ENCODE results near the gene CDK5RAP3.
"Not testable (repeated sequence)": the region's sequence is repeated elsewhere in the genome, so short reads cannot be mapped to it uniquely, and the experiment has no call there.

CDK5RAP3 gene

GRCh38 chr17:47987240-47987835, 16.4 kb downstream of the CDK5RAP3 start:
- Histone ChIP-seq H3K9me3 (ENCODE audit: control insufficient read depth, low read length) (no peaks in the 10 kb centered on the region), H3K4me1 (ENCODE audit: control insufficient read depth, insufficient read depth, low read length, poor library complexity, severe bottlenecking) (no peaks in the 10 kb centered on the region), H3K27ac (ENCODE audit: insufficient read depth, low read length, poor library complexity, severe bottlenecking) (no peak overlapping the region), H3K36me3 (ENCODE audit: control insufficient read depth, insufficient read depth, low read length) (peaks cover 15% of the 10 kb centered on the region), H3K27me3 (replicated peaks; ENCODE audit: control insufficient read depth, insufficient read depth, low read length, poor library complexity, severe bottlenecking) (no peaks in the 10 kb centered on the region), H3K4me3 (ENCODE audit: insufficient read depth, low read depth, low read length, poor library complexity, severe bottlenecking) (no peak overlapping the region)
- no peak for DNase-seq

- not testable (repeated sequence) for H3K4me3 ChIP-seq (ENCODE audit: insufficient read depth, low read depth, low read length, poor library complexity, severe bottlenecking); H3K36me3 ChIP-seq (ENCODE audit: control insufficient read depth, insufficient read depth, low read length); DNase-seq; H3K9me3 ChIP-seq (ENCODE audit: control insufficient read depth, low read length); H3K4me1 ChIP-seq (ENCODE audit: control insufficient read depth, insufficient read depth, low read length, poor library complexity, severe bottlenecking); H3K27me3 ChIP-seq (replicated peaks; ENCODE audit: control insufficient read depth, insufficient read depth, low read length, poor library complexity, severe bottlenecking); H3K27ac ChIP-seq (ENCODE audit: insufficient read depth, low read length, poor library complexity, severe bottlenecking)
These were observed 17.5 kb downstream of the CDK5RAP3 start for GRCh38 chr17:47988445-47988844.

- H3K9me3 ChIP-seq (ENCODE audit: control insufficient read depth, low read length), result no peaks in the 10 kb centered on the region
- H3K4me1 ChIP-seq (ENCODE audit: control insufficient read depth, insufficient read depth, low read length, poor library complexity, severe bottlenecking), result no peaks in the 10 kb centered on the region
- H3K27ac ChIP-seq (ENCODE audit: insufficient read depth, low read length, poor library complexity, severe bottlenecking), result no peak overlapping the region
- no peak overlapping the region for H3K4me3 ChIP-seq (ENCODE audit: insufficient read depth, low read depth, low read length, poor library complexity, severe bottlenecking)
- no peaks in the 10 kb centered on the region for H3K27me3 ChIP-seq (replicated peaks; ENCODE audit: control insufficient read depth, insufficient read depth, low read length, poor library complexity, severe bottlenecking)
- H3K36me3 ChIP-seq (ENCODE audit: control insufficient read depth, insufficient read depth, low read length), result no peaks in the 10 kb centered on the region
- no peak for DNase-seq
These were observed 18.2 kb downstream of the CDK5RAP3 start for GRCh38 chr17:47989159-47989558.

- Histone ChIP-seq H3K27me3 (replicated peaks; ENCODE audit: control insufficient read depth, insufficient read depth, low read length, poor library complexity, severe bottlenecking) (no peaks in the 10 kb centered on the region), H3K4me1 (ENCODE audit: control insufficient read depth, insufficient read depth, low read length, poor library complexity, severe bottlenecking) (no peaks in the 10 kb centered on the region), H3K36me3 (ENCODE audit: control insufficient read depth, insufficient read depth, low read length) (no peaks in the 10 kb centered on the region), H3K27ac (ENCODE audit: insufficient read depth, low read length, poor library complexity, severe bottlenecking) (no peak overlapping the region), H3K9me3 (ENCODE audit: control insufficient read depth, low read length) (no peaks in the 10 kb centered on the region), H3K4me3 (ENCODE audit: insufficient read depth, low read depth, low read length, poor library complexity, severe bottlenecking) (no peak overlapping the region)
- DNase-seq, result no peak
These were observed 18.8 kb downstream of the CDK5RAP3 start for GRCh38 chr17:47989700-47990099.

GRCh38 chr17:47990962-47991731, 20.2 kb downstream of the CDK5RAP3 start:
- Histone ChIP-seq H3K4me1 (ENCODE audit: control insufficient read depth, insufficient read depth, low read length, poor library complexity, severe bottlenecking) (no peaks in the 10 kb centered on the region), H3K9me3 (ENCODE audit: control insufficient read depth, low read length) (no peaks in the 10 kb centered on the region), H3K4me3 (ENCODE audit: insufficient read depth, low read depth, low read length, poor library complexity, severe bottlenecking) (no peak overlapping the region), H3K36me3 (ENCODE audit: control insufficient read depth, insufficient read depth, low read length) (no peaks in the 10 kb centered on the region), H3K27me3 (replicated peaks; ENCODE audit: control insufficient read depth, insufficient read depth, low read length, poor library complexity, severe bottlenecking) (no peaks in the 10 kb centered on the region), H3K27ac (ENCODE audit: insufficient read depth, low read length, poor library complexity, severe bottlenecking) (no peak overlapping the region)
- no peak for DNase-seq

GRCh38 chr17:47992216-47992615, 21.3 kb downstream of the CDK5RAP3 start:
- Histone ChIP-seq H3K9me3 (ENCODE audit: control insufficient read depth, low read length) (no peaks in the 10 kb centered on the region), H3K36me3 (ENCODE audit: control insufficient read depth, insufficient read depth, low read length) (no peaks in the 10 kb centered on the region), H3K27ac (ENCODE audit: insufficient read depth, low read length, poor library complexity, severe bottlenecking) (no peak overlapping the region), H3K27me3 (replicated peaks; ENCODE audit: control insufficient read depth, insufficient read depth, low read length, poor library complexity, severe bottlenecking) (no peaks in the 10 kb centered on the region), H3K4me1 (ENCODE audit: control insufficient read depth, insufficient read depth, low read length, poor library complexity, severe bottlenecking) (no peaks in the 10 kb centered on the region), H3K4me3 (ENCODE audit: insufficient read depth, low read depth, low read length, poor library complexity, severe bottlenecking) (no peak overlapping the region)
- no peak for DNase-seq

GRCh38 chr17:47993031-47993564, 22.2 kb downstream of the CDK5RAP3 start:
- no peak overlapping the region for H3K27ac ChIP-seq (ENCODE audit: insufficient read depth, low read length, poor library complexity, severe bottlenecking)
- no peaks in the 10 kb centered on the region for H3K27me3 ChIP-seq (replicated peaks; ENCODE audit: control insufficient read depth, insufficient read depth, low read length, poor library complexity, severe bottlenecking)
- H3K4me1 ChIP-seq (ENCODE audit: control insufficient read depth, insufficient read depth, low read length, poor library complexity, severe bottlenecking), result no peaks in the 10 kb centered on the region
- no peak for DNase-seq
- H3K4me3 ChIP-seq (ENCODE audit: insufficient read depth, low read depth, low read length, poor library complexity, severe bottlenecking), result no peak overlapping the region
- no peaks in the 10 kb centered on the region for H3K9me3 ChIP-seq (ENCODE audit: control insufficient read depth, low read length)
- H3K36me3 ChIP-seq (ENCODE audit: control insufficient read depth, insufficient read depth, low read length), result no peaks in the 10 kb centered on the region

- H3K36me3 ChIP-seq (ENCODE audit: control insufficient read depth, insufficient read depth, low read length), result no peaks in the 10 kb centered on the region
These were observed 23.1 kb downstream of the CDK5RAP3 start for GRCh38 chr17:47993964-47994363.

GRCh38 chr17:47994724-47995123, 23.8 kb downstream of the CDK5RAP3 start:
- Histone ChIP-seq H3K9me3 (ENCODE audit: control insufficient read depth, low read length) (no peaks in the 10 kb centered on the region), H3K27ac (ENCODE audit: insufficient read depth, low read length, poor library complexity, severe bottlenecking) (no peak overlapping the region), H3K36me3 (ENCODE audit: control insufficient read depth, insufficient read depth, low read length) (no peaks in the 10 kb centered on the region), H3K4me1 (ENCODE audit: control insufficient read depth, insufficient read depth, low read length, poor library complexity, severe bottlenecking) (no peaks in the 10 kb centered on the region), H3K27me3 (replicated peaks; ENCODE audit: control insufficient read depth, insufficient read depth, low read length, poor library complexity, severe bottlenecking) (no peaks in the 10 kb centered on the region), H3K4me3 (ENCODE audit: insufficient read depth, low read depth, low read length, poor library complexity, severe bottlenecking) (no peak overlapping the region)
- no peak for DNase-seq

More at GRCh38 chr17:47993964-47994363, 23.1 kb downstream of the CDK5RAP3 start:
- Histone ChIP-seq H3K4me3 (ENCODE audit: insufficient read depth, low read depth, low read length, poor library complexity, severe bottlenecking) (no peak overlapping the region), H3K27me3 (replicated peaks; ENCODE audit: control insufficient read depth, insufficient read depth, low read length, poor library complexity, severe bottlenecking) (no peaks in the 10 kb centered on the region), H3K4me1 (ENCODE audit: control insufficient read depth, insufficient read depth, low read length, poor library complexity, severe bottlenecking) (no peaks in the 10 kb centered on the region), H3K27ac (ENCODE audit: insufficient read depth, low read length, poor library complexity, severe bottlenecking) (no peak overlapping the region), H3K9me3 (ENCODE audit: control insufficient read depth, low read length) (no peaks in the 10 kb centered on the region)
- DNase-seq, result no peak

- no peaks in the 10 kb centered on the region for H3K4me1 ChIP-seq (ENCODE audit: control insufficient read depth, insufficient read depth, low read length, poor library complexity, severe bottlenecking)
- H3K36me3 ChIP-seq (ENCODE audit: control insufficient read depth, insufficient read depth, low read length), result no peaks in the 10 kb centered on the region
- H3K27me3 ChIP-seq (replicated peaks; ENCODE audit: control insufficient read depth, insufficient read depth, low read length, poor library complexity, severe bottlenecking), result no peaks in the 10 kb centered on the region
- H3K4me3 ChIP-seq (ENCODE audit: insufficient read depth, low read depth, low read length, poor library complexity, severe bottlenecking), result no peak overlapping the region
- H3K9me3 ChIP-seq (ENCODE audit: control insufficient read depth, low read length), result no peaks in the 10 kb centered on the region
- no peak overlapping the region for H3K27ac ChIP-seq (ENCODE audit: insufficient read depth, low read length, poor library complexity, severe bottlenecking)
- DNase-seq, result no peak
These were observed 24.5 kb downstream of the CDK5RAP3 start for GRCh38 chr17:47995241-47995935.
